SU-DHL-6 (cell line): ENCODE measurements around the gene KRTAP5-5.

Experiments
- H2AFZ ChIP-seq: fragments of 200-600 bp; sonication (generic); 2 replicates; pipeline ENCODE4 v1.6.1; 2014; ENCODE audit warnings: low read depth, mild to moderate bottlenecking, moderate library complexity, mixed read lengths, antibody characterized with exemption, low read length; ENCODE audit not compliant: severe bottlenecking
- H3F3A ChIP-seq: fragments of 200-600 bp; shearing (Covaris generic); 2 replicates; pipeline ENCODE4 v1.6.0; 2016; ENCODE audit warnings: antibody characterized with exemption, mild to moderate bottlenecking; ENCODE audit not compliant: insufficient read depth
- H3K27ac ChIP-seq: fragments of 200-600 bp; sonication (generic); 2 replicates; pipeline ENCODE4 v1.5.1; 2016; ENCODE audit warnings: low read depth, mild to moderate bottlenecking, low read length, moderate library complexity, mixed read lengths
- H3K27me3 ChIP-seq: fragments of 200-600 bp; sonication (generic), shearing (Covaris generic); 2 replicates; pipeline ENCODE4 v1.6.0; 2014; ENCODE audit warnings: mild to moderate bottlenecking, low read length
- H3K36me3 ChIP-seq: fragments of 200-600 bp; sonication (generic); 2 replicates; pipeline ENCODE4 v1.6.1; 2014; ENCODE audit warnings: mild to moderate bottlenecking, low read length, mixed read lengths
- H3K4me2 ChIP-seq: fragments of 300-600, 200-600 bp; shearing (Covaris generic), sonication (generic); 2 replicates; pipeline ENCODE4 v1.6.0; 2014; ENCODE audit warnings: low read length, low read depth, mild to moderate bottlenecking; ENCODE audit not compliant: poor library complexity, severe bottlenecking
- H3K4me3 ChIP-seq: fragments of 200-600 bp; sonication (generic); 2 replicates; pipeline ENCODE4 v1.5.1; 2014; ENCODE audit warnings: antibody characterized with exemption, low read length, mild to moderate bottlenecking, mixed read lengths; ENCODE audit not compliant: insufficient read depth, poor library complexity, severe bottlenecking
- H3K79me2 ChIP-seq: fragments of 200-600 bp; sonication (generic); 2 replicates; pipeline ENCODE4 v1.6.1; 2014; ENCODE audit warnings: mild to moderate bottlenecking, low read length, moderate library complexity; ENCODE audit not compliant: insufficient read depth
- H3K9ac ChIP-seq: fragments of 200-600 bp; sonication (generic); 2 replicates; pipeline ENCODE4 v1.7.0; 2014; ENCODE audit warnings: mild to moderate bottlenecking, low read length
- H3K9me2 ChIP-seq: fragments of 200-600 bp; sonication (generic); replicated peaks from 2 replicates; pipeline ENCODE4 v1.6.1; 2014; ENCODE audit warnings: low read length; ENCODE audit not compliant: insufficient read depth
- H3K9me3 ChIP-seq: fragments of 200-600 bp; sonication (generic); 2 replicates; pipeline ENCODE4 v1.6.1; 2014; ENCODE audit warnings: low read length, mixed read lengths; ENCODE audit not compliant: insufficient read depth
- H4K20me1 ChIP-seq: fragments of 200-600 bp; sonication (generic); 2 replicates; pipeline ENCODE4 v1.6.1; 2014; ENCODE audit warnings: low read depth, mild to moderate bottlenecking, antibody characterized with exemption, low read length, moderate library complexity, mixed read lengths
- CTCF ChIP-seq: fragments of 200-600 bp; sonication (generic); IDR thresholded peaks from one replicate; pipeline ENCODE4 v1.5.1; 2017; ENCODE audit warnings: antibody characterized with exemption, mild to moderate bottlenecking, low read length, moderate library complexity; ENCODE audit not compliant: insufficient read depth, poor library complexity, severe bottlenecking
- EZH2phosphoT487 ChIP-seq: fragments of 200-600 bp; sonication (generic), shearing (Covaris generic); conservative IDR thresholded peaks from 2 replicates; pipeline ENCODE4 v1.6.1; 2018; ENCODE audit warnings: mild to moderate bottlenecking, antibody characterized with exemption, low read length, moderate library complexity, mixed read lengths

Gene KRTAP5-5

GRCh38 chr11:1654388-1655167 is 25.0 kb downstream of the KRTAP5-5 start:
- no peak overlapping the region for H3K4me3 ChIP-seq
- H3K27ac ChIP-seq = no peak overlapping the region
- H3K36me3 ChIP-seq = no peaks in the 10 kb centered on the region
- TF ChIP-seq EZH2phosphoT487 (no peak), CTCF (no peak)
- no peak overlapping the region for H3K9ac ChIP-seq
- H3K4me2 ChIP-seq = no peak overlapping the region
- H4K20me1 ChIP-seq = no peaks in the 10 kb centered on the region
- H2AFZ ChIP-seq = no peak overlapping the region
- no peaks in the 10 kb centered on the region for H3K27me3 ChIP-seq
- H3K79me2 ChIP-seq = no peaks in the 10 kb centered on the region
- no peaks in the 10 kb centered on the region for H3F3A ChIP-seq
- no peaks in the 10 kb centered on the region for H3K9me2 ChIP-seq
- no peaks in the 10 kb centered on the region for H3K9me3 ChIP-seq

GRCh38 chr11:1655168-1656060 is 25.8 kb downstream of the KRTAP5-5 start:
- H3K4me2 ChIP-seq = no peak overlapping the region
- H4K20me1 ChIP-seq = no peaks in the 10 kb centered on the region
- no peaks in the 10 kb centered on the region for H3K9me2 ChIP-seq
- no peaks in the 10 kb centered on the region for H3K79me2 ChIP-seq
- no peak for TF ChIP-seq EZH2phosphoT487
- no peak for TF ChIP-seq CTCF
- H3K27me3 ChIP-seq = no peaks in the 10 kb centered on the region
- no peak overlapping the region for H3K27ac ChIP-seq
- H3F3A ChIP-seq = no peaks in the 10 kb centered on the region
- no peak overlapping the region for H3K9ac ChIP-seq
- H3K4me3 ChIP-seq = no peak overlapping the region
- no peaks in the 10 kb centered on the region for H3K36me3 ChIP-seq
- H3K9me3 ChIP-seq = no peaks in the 10 kb centered on the region
- H2AFZ ChIP-seq = no peak overlapping the region

- Histone ChIP-seq H3F3A (no peaks in the 10 kb centered on the region), H3K4me2 (no peak overlapping the region), H3K4me3 (no peak overlapping the region), H3K36me3 (no peaks in the 10 kb centered on the region), H3K79me2 (no peaks in the 10 kb centered on the region), H3K9me3 (no peaks in the 10 kb centered on the region), H3K27ac (no peak overlapping the region), H3K9ac (no peak overlapping the region), H3K27me3 (no peaks in the 10 kb centered on the region), H3K9me2 (no peaks in the 10 kb centered on the region), H4K20me1 (no peaks in the 10 kb centered on the region), H2AFZ (no peak overlapping the region)
- TF ChIP-seq EZH2phosphoT487 (no peak), CTCF (no peak)
Measured at GRCh38 chr11:1656061-1656441, 26.5 kb downstream of the KRTAP5-5 start.
